Stomach (tissue), 4 donors: ENCODE measurements around the gene NBPF1.
"Not testable (repeated sequence)": the region's sequence is repeated elsewhere in the genome, so short reads cannot be mapped to it uniquely, and the experiment has no call there.

Experiments
- CTCF ChIP-seq, 7 experiments: fragments of 450-650 bp in 4 of 7; fragments of 200-600 bp in 3 of 7; sonication (generic) in 3 of 7; IDR thresholded peaks; one replicate each; pipeline ENCODE4 v1.5.1; 2016 to 2019; ENCODE audit warnings: antibody characterized with exemption in 7 of 7, control low read depth in 2 of 7, mild to moderate bottlenecking in 1 of 7
- EP300 ChIP-seq: sonication (generic); formaldehyde crosslinking; IDR thresholded peaks from one replicate; pipeline ENCODE4 v1.6.1; 2017; ENCODE audit warnings: antibody characterized with exemption
- POLR2A ChIP-seq, 4 donors: fragments of 450-650 bp; IDR thresholded peaks; one replicate each; pipeline ENCODE4 v1.6.1; 2016; ENCODE audit warnings: antibody characterized with exemption in 4 of 4, control low read depth in 2 of 4, mild to moderate bottlenecking in 1 of 4, moderate library complexity in 1 of 4
- POLR2AphosphoS5 ChIP-seq, 3 donors: sonication (generic); formaldehyde crosslinking; IDR thresholded peaks; one replicate each; pipeline ENCODE4 v1.6.1; 2016; ENCODE audit warnings: antibody characterized with exemption in 3 of 3

GRCh38 chr1:16553244-16553643 lies 60.1 kb downstream of the NBPF1 start:
- not testable (repeated sequence) for TF ChIP-seq POLR2A (IDR thresholded peaks at IDR 0.05); CTCF (IDR thresholded peaks at IDR 0.05); POLR2AphosphoS5 (IDR thresholded peaks at IDR 0.05); EP300
